Measurements from ENCODE around the gene BCL7A. TPM values are rescaled to one million over a fixed set of nuclear protein-coding genes. Genes with fewer than 3 reads are reported as not detected.
"Not testable (repeated sequence)": the region's sequence is repeated elsewhere in the genome, so short reads cannot be mapped to it uniquely, and the experiment has no call there.

Gene BCL7A
- polyA plus RNA-seq, 3 donors = 1.1 to 8.7 (median 3.1) TPM

GRCh38 chr12:122042910-122043309 is 21.2 kb downstream of the BCL7A start:
- H3K27ac ChIP-seq (ENCODE audit: low read depth, low read length) = no peak overlapping the region

GRCh38 chr12:122043476-122043875 is 21.8 kb downstream of the BCL7A start:
- no peak overlapping the region for H3K27ac ChIP-seq (ENCODE audit: low read depth, low read length)
- WGBS, 3 donors = 90 to 97% (median 92%) methylated on average over 15 of the region's 15 CpGs

More at GRCh38 chr12:122042910-122043309, 21.2 kb downstream of the BCL7A start:
- 86 to 88% (median 87%) methylated on average over 11 of the region's 11 CpGs for WGBS, 3 donors

GRCh38 chr12:122045262-122045661 is 23.6 kb downstream of the BCL7A start:
- no peak overlapping the region for H3K27ac ChIP-seq (ENCODE audit: low read depth, low read length)
- WGBS, 3 donors = 95 to 98% (median 98%) methylated on average over 7 of the region's 7 CpGs

- H3K27ac ChIP-seq (ENCODE audit: low read depth, low read length) = no peak overlapping the region
- 96 to 99% (median 98%) methylated on average over 7 of the region's 7 CpGs for WGBS, 3 donors
These were observed 24.5 kb downstream of the BCL7A start for GRCh38 chr12:122046145-122046544.

- WGBS, 3 donors = 96 to 98% (median 97%) methylated on average over 8 of the region's 8 CpGs
- no peak overlapping the region for H3K27ac ChIP-seq (ENCODE audit: low read depth, low read length)
These were observed 26.5 kb downstream of the BCL7A start for GRCh38 chr12:122048151-122048550.

- WGBS, 3 donors = 72 to 91% (median 77%) methylated on average over 9 of the region's 9 CpGs
- no peak overlapping the region for H3K27ac ChIP-seq (ENCODE audit: low read depth, low read length)
These were observed 28.1 kb downstream of the BCL7A start for GRCh38 chr12:122049827-122050226.

- no peak overlapping the region for H3K27ac ChIP-seq (ENCODE audit: low read depth, low read length)
- 87 to 91% (median 89%) methylated on average over 20 of the region's 20 CpGs for WGBS, 3 donors
These were observed 29.0 kb downstream of the BCL7A start for GRCh38 chr12:122050706-122051105.

- H3K27ac ChIP-seq (ENCODE audit: low read depth, low read length) = no peak overlapping the region
- 13 to 63% (median 55%) methylated on average over 14 of the region's 14 CpGs for WGBS, 3 donors
These were observed 29.7 kb downstream of the BCL7A start for GRCh38 chr12:122051231-122051876.

GRCh38 chr12:122052285-122052684 is 30.6 kb downstream of the BCL7A start:
- WGBS, 3 donors = 57 to 73% (median 63%) methylated on average over 2 of the region's 2 CpGs

GRCh38 chr12:122054842-122055520 is 33.3 kb downstream of the BCL7A start:
- no peak overlapping the region for H3K27ac ChIP-seq (ENCODE audit: low read depth, low read length)
- WGBS, 3 donors = 87 to 92% (median 89%) methylated on average over 27 of the region's 27 CpGs

More at GRCh38 chr12:122052285-122052684, 30.6 kb downstream of the BCL7A start:
- H3K27ac ChIP-seq (ENCODE audit: low read depth, low read length) = no peak overlapping the region

GRCh38 chr12:122056406-122056805 is 34.7 kb downstream of the BCL7A start:
- H3K27ac ChIP-seq (ENCODE audit: low read depth, low read length) = not testable (repeated sequence)
- WGBS, 3 donors = 92 to 96% (median 95%) methylated on average over 7 of the region's 7 CpGs

GRCh38 chr12:122057007-122057735 is 35.5 kb downstream of the BCL7A start:
- WGBS, 3 donors = 92 to 94% (median 93%) methylated on average over 11 of the region's 11 CpGs
- H3K27ac ChIP-seq (ENCODE audit: low read depth, low read length) = no peak overlapping the region

GRCh38 chr12:122057769-122058168 is 36.1 kb downstream of the BCL7A start:
- 91 to 96% (median 96%) methylated on average over 3 of the region's 3 CpGs for WGBS, 3 donors

GRCh38 chr12:122058549-122059149 is 37.0 kb downstream of the BCL7A start:
- 95 to 97% (median 95%) methylated on average over 11 of the region's 11 CpGs for WGBS, 3 donors
- no peak overlapping the region for H3K27ac ChIP-seq (ENCODE audit: low read depth, low read length)

More at GRCh38 chr12:122057769-122058168, 36.1 kb downstream of the BCL7A start:
- no peak overlapping the region for H3K27ac ChIP-seq (ENCODE audit: low read depth, low read length)

- H3K27ac ChIP-seq (ENCODE audit: low read depth, low read length) = no peak overlapping the region
- 90 to 93% (median 93%) methylated on average over 27 to 28 of the region's 28 CpGs for WGBS, 3 donors
These were observed 37.7 kb downstream of the BCL7A start for GRCh38 chr12:122059203-122059960.

- H3K27ac ChIP-seq (ENCODE audit: low read depth, low read length) = no peak overlapping the region
- 67 to 86% (median 71%) methylated on average over 22 of the region's 22 CpGs for WGBS, 3 donors
These were observed 38.4 kb downstream of the BCL7A start for GRCh38 chr12:122060081-122060501.

- WGBS, 3 donors = 90 to 95% (median 92%) methylated on average over 23 of the region's 23 CpGs
- H3K27ac ChIP-seq (ENCODE audit: low read depth, low read length) = no peak overlapping the region
These were observed 39.6 kb downstream of the BCL7A start for GRCh38 chr12:122061253-122061652.
